ENCODE measurements around the gene TARM1. TPM values are rescaled to one million over a fixed set of nuclear protein-coding genes. Genes with fewer than 3 reads are reported as not detected.
"Not testable (repeated sequence)": the region's sequence is repeated elsewhere in the genome, so short reads cannot be mapped to it uniquely, and the experiment has no call there.

TARM1 gene
- polyA plus RNA-seq, 1 donor from 2014 or later: not detected

DNA sequence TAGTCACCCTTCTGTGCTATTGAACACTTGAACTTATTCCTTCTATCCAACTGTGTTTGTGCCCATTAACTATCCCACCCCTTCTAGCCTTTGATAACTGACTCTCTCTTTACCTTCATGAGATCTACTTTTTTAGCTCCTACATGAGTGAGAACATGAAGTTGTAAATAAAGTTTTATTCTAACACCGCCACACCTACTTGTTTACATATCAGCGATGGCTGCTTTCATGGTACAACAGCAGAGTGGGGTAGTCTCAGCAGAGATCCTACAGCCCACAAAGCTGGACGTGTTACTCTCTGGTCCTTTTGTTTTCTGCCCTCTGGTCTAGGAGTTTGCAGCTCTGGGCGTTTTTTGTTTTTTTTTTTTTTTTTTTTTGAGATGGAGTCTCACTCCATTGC lies 41.2 kb downstream of the TARM1 start:
- Histone ChIP-seq H3F3A (ENCODE audit: insufficient read depth, low read length, poor library complexity, severe bottlenecking) (no peaks in the 10 kb centered on the region), H3K27ac (ENCODE audit: low read length) (no peak overlapping the region), H3K9me3 (ENCODE audit: low read length) (no peaks in the 10 kb centered on the region), H4K20me1 (ENCODE audit: insufficient read depth) (no peaks in the 10 kb centered on the region), H3K4me2 (ENCODE audit: low read length) (no peak overlapping the region), H3K4me3 (ENCODE audit: low read length) (no peak overlapping the region), H3K79me2 (replicated peaks; ENCODE audit: insufficient read depth, low read length) (no peaks in the 10 kb centered on the region), H3K9ac (ENCODE audit: low read length) (no peak overlapping the region), H2AFZ (ENCODE audit: low read depth, low read length) (no peak overlapping the region), H3K9me2 (ENCODE audit: insufficient read depth, low read length) (no peaks in the 10 kb centered on the region), H3K36me3 (ENCODE audit: insufficient read depth, low read length) (no peaks in the 10 kb centered on the region), H3K27me3 (ENCODE audit: insufficient read depth, low read depth, low read length) (no peaks in the 10 kb centered on the region)
- TF ChIP-seq, protein P1, sequence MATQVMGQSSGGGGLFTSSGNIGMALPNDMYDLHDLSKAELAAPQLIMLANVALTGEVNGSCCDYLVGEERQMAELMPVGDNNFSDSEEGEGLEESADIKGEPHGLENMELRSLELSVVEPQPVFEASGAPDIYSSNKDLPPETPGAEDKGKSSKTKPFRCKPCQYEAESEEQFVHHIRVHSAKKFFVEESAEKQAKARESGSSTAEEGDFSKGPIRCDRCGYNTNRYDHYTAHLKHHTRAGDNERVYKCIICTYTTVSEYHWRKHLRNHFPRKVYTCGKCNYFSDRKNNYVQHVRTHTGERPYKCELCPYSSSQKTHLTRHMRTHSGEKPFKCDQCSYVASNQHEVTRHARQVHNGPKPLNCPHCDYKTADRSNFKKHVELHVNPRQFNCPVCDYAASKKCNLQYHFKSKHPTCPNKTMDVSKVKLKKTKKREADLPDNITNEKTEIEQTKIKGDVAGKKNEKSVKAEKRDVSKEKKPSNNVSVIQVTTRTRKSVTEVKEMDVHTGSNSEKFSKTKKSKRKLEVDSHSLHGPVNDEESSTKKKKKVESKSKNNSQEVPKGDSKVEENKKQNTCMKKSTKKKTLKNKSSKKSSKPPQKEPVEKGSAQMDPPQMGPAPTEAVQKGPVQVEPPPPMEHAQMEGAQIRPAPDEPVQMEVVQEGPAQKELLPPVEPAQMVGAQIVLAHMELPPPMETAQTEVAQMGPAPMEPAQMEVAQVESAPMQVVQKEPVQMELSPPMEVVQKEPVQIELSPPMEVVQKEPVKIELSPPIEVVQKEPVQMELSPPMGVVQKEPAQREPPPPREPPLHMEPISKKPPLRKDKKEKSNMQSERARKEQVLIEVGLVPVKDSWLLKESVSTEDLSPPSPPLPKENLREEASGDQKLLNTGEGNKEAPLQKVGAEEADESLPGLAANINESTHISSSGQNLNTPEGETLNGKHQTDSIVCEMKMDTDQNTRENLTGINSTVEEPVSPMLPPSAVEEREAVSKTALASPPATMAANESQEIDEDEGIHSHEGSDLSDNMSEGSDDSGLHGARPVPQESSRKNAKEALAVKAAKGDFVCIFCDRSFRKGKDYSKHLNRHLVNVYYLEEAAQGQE (IDR thresholded peaks at IDR 0.05; ENCODE audit: borderline replicate concordance): no peak
- TF ChIP-seq SMC3 (conservative IDR thresholded peaks at IDR 0.05; ENCODE audit: poor library complexity): no peak
- no peak for TF ChIP-seq MXI1 (conservative IDR thresholded peaks at IDR 0.05; ENCODE audit: poor library complexity, severe bottlenecking)
- TF ChIP-seq POLR2AphosphoS5 (IDR thresholded peaks at IDR 0.05): no peak
- TF ChIP-seq EZH2 (IDR thresholded peaks at IDR 0.05; ENCODE audit: borderline replicate concordance, insufficient read depth, low read length, poor library complexity, severe bottlenecking): no peak
- no peak for TF ChIP-seq EP300 (conservative IDR thresholded peaks at IDR 0.05; ENCODE audit: poor library complexity, severe bottlenecking)
- no peak for TF ChIP-seq RAD21 (conservative IDR thresholded peaks at IDR 0.05)
- TF ChIP-seq, protein P2, sequence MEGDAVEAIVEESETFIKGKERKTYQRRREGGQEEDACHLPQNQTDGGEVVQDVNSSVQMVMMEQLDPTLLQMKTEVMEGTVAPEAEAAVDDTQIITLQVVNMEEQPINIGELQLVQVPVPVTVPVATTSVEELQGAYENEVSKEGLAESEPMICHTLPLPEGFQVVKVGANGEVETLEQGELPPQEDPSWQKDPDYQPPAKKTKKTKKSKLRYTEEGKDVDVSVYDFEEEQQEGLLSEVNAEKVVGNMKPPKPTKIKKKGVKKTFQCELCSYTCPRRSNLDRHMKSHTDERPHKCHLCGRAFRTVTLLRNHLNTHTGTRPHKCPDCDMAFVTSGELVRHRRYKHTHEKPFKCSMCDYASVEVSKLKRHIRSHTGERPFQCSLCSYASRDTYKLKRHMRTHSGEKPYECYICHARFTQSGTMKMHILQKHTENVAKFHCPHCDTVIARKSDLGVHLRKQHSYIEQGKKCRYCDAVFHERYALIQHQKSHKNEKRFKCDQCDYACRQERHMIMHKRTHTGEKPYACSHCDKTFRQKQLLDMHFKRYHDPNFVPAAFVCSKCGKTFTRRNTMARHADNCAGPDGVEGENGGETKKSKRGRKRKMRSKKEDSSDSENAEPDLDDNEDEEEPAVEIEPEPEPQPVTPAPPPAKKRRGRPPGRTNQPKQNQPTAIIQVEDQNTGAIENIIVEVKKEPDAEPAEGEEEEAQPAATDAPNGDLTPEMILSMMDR (IDR thresholded peaks at IDR 0.05; ENCODE audit: poor library complexity, severe bottlenecking): no peak
- no peak for TF ChIP-seq TAF1 (IDR thresholded peaks at IDR 0.05; ENCODE audit: low read depth)

DNA sequence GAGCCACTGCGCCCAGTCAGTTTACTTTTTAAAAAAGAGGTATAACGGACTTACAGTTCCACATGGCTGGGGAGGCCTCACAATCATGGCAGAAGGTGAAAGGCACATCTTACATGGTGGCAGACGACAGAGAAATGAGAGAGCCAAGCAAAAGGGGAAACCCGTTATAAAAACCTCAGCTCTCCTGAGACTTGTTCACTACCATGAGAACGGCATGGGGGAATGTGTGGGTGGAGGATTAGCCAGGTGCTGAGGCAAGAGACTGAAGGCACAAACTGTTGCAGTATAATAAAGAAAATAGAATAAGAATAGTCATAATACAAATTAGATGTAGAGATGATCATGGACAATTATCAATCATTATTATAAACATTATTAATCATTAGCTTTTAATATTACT lies 44.6 kb downstream of the TARM1 start:
- not testable (repeated sequence) for H3K4me3 ChIP-seq (ENCODE audit: low read length); H3K4me2 ChIP-seq (ENCODE audit: low read length); H3F3A ChIP-seq (ENCODE audit: insufficient read depth, low read length, poor library complexity, severe bottlenecking); H3K27ac ChIP-seq (ENCODE audit: low read length); H3K27me3 ChIP-seq (ENCODE audit: insufficient read depth, low read depth, low read length); H4K20me1 ChIP-seq (ENCODE audit: insufficient read depth); H3K9me2 ChIP-seq (ENCODE audit: insufficient read depth, low read length); H3K79me2 ChIP-seq (replicated peaks; ENCODE audit: insufficient read depth, low read length); H2AFZ ChIP-seq (ENCODE audit: low read depth, low read length); H3K9ac ChIP-seq (ENCODE audit: low read length); H3K9me3 ChIP-seq (ENCODE audit: low read length); H3K36me3 ChIP-seq (ENCODE audit: insufficient read depth, low read length)
